ENCODE results near the gene DOCK11.
"Not testable (repeated sequence)": the region's sequence is repeated elsewhere in the genome, so short reads cannot be mapped to it uniquely, and the experiment has no call there.

The DOCK11 gene

GRCh38 chrX:118727686-118728339, 232.2 kb downstream of the DOCK11 start:
- peak overlapping the region; percentile 43 for H3K4me3 ChIP-seq (ENCODE audit: low read depth, low read length)

DNA sequence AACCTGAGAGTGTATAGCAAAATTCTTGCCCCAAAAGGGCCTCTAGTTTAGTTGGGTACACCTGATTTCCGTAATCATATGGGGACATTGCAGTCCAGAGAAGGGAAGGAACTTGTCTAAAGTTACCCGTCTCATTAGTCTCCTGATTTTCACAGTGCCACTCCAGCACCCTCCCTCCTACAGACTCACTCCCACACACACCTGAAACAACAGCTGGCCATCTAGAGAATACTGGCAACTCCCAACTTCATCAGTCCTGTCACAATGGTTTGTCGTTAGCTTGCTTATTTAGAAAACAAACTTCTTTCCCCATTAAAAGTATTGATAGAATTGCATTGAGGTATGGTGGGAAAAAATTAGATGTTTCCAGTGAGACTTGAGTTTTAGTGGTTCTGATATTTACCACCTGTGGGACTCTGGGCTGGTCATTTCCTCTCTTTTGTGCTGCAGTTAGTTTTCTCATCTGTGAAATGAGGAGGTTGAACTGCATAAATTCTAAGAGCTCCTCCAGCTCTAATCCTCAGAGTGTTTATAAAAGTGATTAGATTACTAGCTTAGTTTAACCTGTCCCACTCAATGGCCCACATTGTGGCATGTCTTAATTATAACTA, 233.5 kb downstream of the DOCK11 start:
- H3K4me3 ChIP-seq (ENCODE audit: low read depth, low read length) = no peak overlapping the region

DNA sequence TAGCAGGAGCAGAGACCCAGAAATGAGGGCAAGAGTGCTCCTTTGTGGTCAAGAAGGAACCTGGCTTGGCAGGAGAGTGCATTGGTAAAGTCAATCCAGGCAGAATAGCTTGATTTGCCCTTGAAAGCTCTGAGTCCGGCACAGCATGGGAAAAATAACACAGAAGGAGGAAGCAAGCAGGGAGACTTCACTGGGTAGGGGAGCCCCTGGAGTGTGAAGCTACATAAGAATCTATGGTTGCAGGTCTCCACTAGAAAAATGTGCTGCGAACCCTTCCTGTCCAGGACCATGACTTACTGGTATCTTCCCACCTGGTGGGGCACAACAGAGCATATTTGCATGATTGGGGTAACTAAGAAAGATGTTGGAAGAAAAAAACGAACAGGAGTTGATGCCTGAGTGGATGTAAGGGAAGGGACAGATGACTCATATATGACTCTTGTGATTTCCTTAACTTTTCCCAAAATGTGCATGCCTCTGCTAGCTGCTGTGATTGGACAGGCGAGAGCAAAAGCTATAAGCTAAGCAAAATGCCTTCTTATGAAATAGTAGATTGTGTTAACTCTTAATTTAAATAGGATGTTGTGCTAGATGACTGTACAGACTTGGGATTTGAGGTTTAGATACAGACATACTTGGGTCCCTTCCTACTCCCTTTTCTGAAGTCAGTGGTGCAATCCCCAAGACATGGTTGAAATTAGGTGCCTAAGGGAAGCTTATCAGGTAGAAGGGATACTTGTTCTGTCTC, 235.1 kb downstream of the DOCK11 start:
- no peak overlapping the region for H3K4me3 ChIP-seq (ENCODE audit: low read depth, low read length)

- not testable (repeated sequence) for H3K4me3 ChIP-seq (ENCODE audit: low read depth, low read length)
These were observed 236.9 kb downstream of the DOCK11 start for GRCh38 chrX:118732551-118732950.

DNA sequence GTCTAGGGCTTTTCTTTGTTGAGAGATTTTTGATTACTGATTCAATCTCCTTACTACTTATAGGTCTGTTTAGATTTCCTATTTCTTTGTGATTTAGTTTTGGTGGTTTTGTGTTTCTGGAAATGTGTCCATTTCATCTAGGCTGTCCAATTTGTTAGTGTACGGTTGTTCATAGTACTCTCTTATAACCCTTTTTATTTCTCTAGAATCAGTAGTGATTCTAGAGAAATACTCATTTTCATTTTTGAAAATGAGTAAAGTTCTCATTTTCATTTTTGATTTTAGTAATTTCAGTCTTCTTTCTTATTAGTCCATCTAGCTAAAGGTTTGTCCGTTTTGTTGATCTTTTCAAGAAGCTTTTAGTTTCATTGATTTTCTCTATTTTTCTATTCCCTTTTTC, 239.3 kb downstream of the DOCK11 start:
- H3K4me3 ChIP-seq (ENCODE audit: low read depth, low read length) = no peak overlapping the region
